GM23338 (cell line): ENCODE measurements around the gene ADAMTS10. TPM values are rescaled to one million over a fixed set of nuclear protein-coding genes. Genes with fewer than 3 reads are reported as not detected.

Experiments used
- ATAC-seq: fragments of 200-7000 bp; cut with Tn5 transposase; 3 replicates; pipeline ENCODE4 v1.9.1; 2020
- DNase-seq: peaks from one replicate; pipeline ENCODE4 v3.0.0-alpha.2; 2015; ENCODE audit warnings: low spot score
- H2AFZ ChIP-seq: fragments of 200-600 bp; sonication (generic); 2 replicates; pipeline ENCODE4 v1.8.0; 2016; ENCODE audit warnings: antibody characterized with exemption, mild to moderate bottlenecking, moderate library complexity
- H3F3A ChIP-seq: fragments of 200-600 bp; sonication (generic); replicated peaks from 2 replicates; pipeline ENCODE4 v1.8.0; 2017; ENCODE audit warnings: antibody characterized with exemption, mixed run types, low read depth
- H3K27ac ChIP-seq: fragments of 200-600 bp; sonication (generic); 2 replicates; pipeline ENCODE4 v1.6.1; 2016; ENCODE audit warnings: low read depth
- H3K27me3 ChIP-seq: fragments of 200-600 bp; sonication (generic); 2 replicates; pipeline ENCODE4 v1.8.0; 2016; ENCODE audit warnings: mild to moderate bottlenecking, mixed run types, moderate library complexity; ENCODE audit not compliant: insufficient read depth
- H3K36me3 ChIP-seq: fragments of 200-600 bp; sonication (generic); 2 replicates; pipeline ENCODE4 v1.8.0; 2016; ENCODE audit warnings: mild to moderate bottlenecking; ENCODE audit not compliant: insufficient read depth
- H3K4me1 ChIP-seq: fragments of 200-600 bp; sonication (generic); 2 replicates; pipeline ENCODE4 v1.8.0; 2016; ENCODE audit warnings: mild to moderate bottlenecking, moderate library complexity; ENCODE audit not compliant: insufficient read depth
- H3K4me2 ChIP-seq: fragments of 200-600 bp; sonication (generic); 2 replicates; pipeline ENCODE4 v1.7.1; 2017; ENCODE audit warnings: mixed run types
- H3K4me3 ChIP-seq: fragments of 200-600 bp; sonication (generic); 2 replicates; pipeline ENCODE4 v1.6.1; 2016; ENCODE audit warnings: mixed run types
- H3K79me2 ChIP-seq: fragments of 200-600 bp; sonication (generic); replicated peaks from 2 replicates; pipeline ENCODE4 v1.8.0; 2017; ENCODE audit warnings: mild to moderate bottlenecking; ENCODE audit not compliant: insufficient read depth
- H3K9me2 ChIP-seq: fragments of 200-600 bp; sonication (generic); 2 replicates; pipeline ENCODE4 v1.8.0; 2017; ENCODE audit not compliant: insufficient read depth
- H4K20me1 ChIP-seq: fragments of 200-600 bp; sonication (generic); replicated peaks from 2 replicates; pipeline ENCODE4 v1.8.0; 2017; ENCODE audit warnings: mild to moderate bottlenecking; ENCODE audit not compliant: insufficient read depth
- H3K27ac Mint-ChIP-seq: 2 replicates; pipeline ENCODE4 v1.8.0; 2020; ENCODE audit warnings: inconsistent platforms, mild to moderate bottlenecking, moderate library complexity, mixed read lengths
- H3K27me3 Mint-ChIP-seq: 3 replicates; pipeline ENCODE4 v1.8.0; 2022; ENCODE audit warnings: low read depth, mild to moderate bottlenecking, moderate library complexity, mixed read lengths, inconsistent platforms; ENCODE audit not compliant: insufficient read depth, poor library complexity
- H3K36me3 Mint-ChIP-seq: 3 replicates; pipeline ENCODE4 v1.8.0; 2021; ENCODE audit warnings: low read depth, mild to moderate bottlenecking, inconsistent platforms, moderate library complexity, mixed read lengths
- H3K4me1 Mint-ChIP-seq: 3 replicates; pipeline ENCODE4 v1.8.0; 2020; ENCODE audit warnings: mild to moderate bottlenecking, inconsistent platforms, mixed read lengths
- H3K4me3 Mint-ChIP-seq: 3 replicates; pipeline ENCODE4 v1.8.0; 2021; ENCODE audit warnings: moderate library complexity, mild to moderate bottlenecking, inconsistent platforms, mixed read lengths
- H3K9me3 Mint-ChIP-seq: 3 replicates; pipeline ENCODE4 v1.8.0; 2020; ENCODE audit warnings: moderate library complexity, mild to moderate bottlenecking, inconsistent platforms, mixed read lengths
- CREB1 ChIP-seq: fragments of 250-450 bp; sonication (Bioruptor Pico); IDR thresholded peaks from 2 replicates; pipeline ENCODE4 v1.5.0; 2020; ENCODE audit warnings: low read depth, mild to moderate bottlenecking, moderate library complexity
- EZH2 ChIP-seq: fragments of 200-600 bp; sonication (generic); IDR thresholded peaks from one replicate; pipeline ENCODE4 v1.8.0; 2017; ENCODE audit warnings: antibody characterized with exemption, mild to moderate bottlenecking, low read depth; ENCODE audit not compliant: unreplicated experiment
- EZH2phosphoT487 ChIP-seq: fragments of 200-600 bp; sonication (generic); IDR thresholded peaks from one replicate; pipeline ENCODE4 v1.8.1; 2018; ENCODE audit warnings: antibody characterized with exemption; ENCODE audit not compliant: unreplicated experiment
- JUNB ChIP-seq: IDR thresholded peaks from one replicate; pipeline ENCODE4 v1.6.1; 2016; ENCODE audit warnings: antibody characterized with exemption; ENCODE audit not compliant: unreplicated experiment
- NANOG ChIP-seq: IDR thresholded peaks from 2 replicates; pipeline ENCODE4 v1.6.1; 2016; ENCODE audit warnings: antibody characterized with exemption, borderline replicate concordance
- POLR2AphosphoS5 ChIP-seq: IDR thresholded peaks from 2 replicates; pipeline ENCODE4 v1.6.1; 2016; ENCODE audit warnings: antibody characterized with exemption, low read depth
- STAT1 ChIP-seq: IDR thresholded peaks from one replicate; pipeline ENCODE4 v1.6.1; 2016; ENCODE audit warnings: antibody characterized with exemption; ENCODE audit not compliant: unreplicated experiment
- ZNF331 ChIP-seq: fragments of 250-450 bp; sonication (Bioruptor Pico); IDR thresholded peaks from 2 replicates; pipeline ENCODE4 v1.5.0; 2020; ENCODE audit warnings: low read depth, mild to moderate bottlenecking, moderate library complexity
- polyA plus RNA-seq: library from polyadenylated mRNA; unstranded; fragments of >200 nt; fragmentation: Nextera tagmentation; extraction: Ambion mirVana; gene quantifications from 2 replicates; pipeline ENCODE4 v1.2.1, GENCODE V29; 2016
- total RNA-seq: library from RNA; depleted of rRNA; stranded (reverse); fragments of >200 nt; shearing (Covaris generic); gene quantifications from 2 replicates; pipeline ENCODE4 v1.2.3, GENCODE V29; 2014
- TF ChIP-seq, protein P1 (sequence below): fragments of 250-450 bp; sonication (Bioruptor Pico); IDR thresholded peaks from 2 replicates; pipeline ENCODE4 v1.5.0; 2020; ENCODE audit warnings: mild to moderate bottlenecking, moderate library complexity
- TF ChIP-seq, protein P2 (sequence below): IDR thresholded peaks from 2 replicates; pipeline ENCODE4 v1.6.1; 2016; ENCODE audit warnings: antibody characterized with exemption

The ADAMTS10 gene
- total and polyA plus RNA-seq, 2 experiments from 2014 or later: 5.0 to 25.9 TPM

DNA sequence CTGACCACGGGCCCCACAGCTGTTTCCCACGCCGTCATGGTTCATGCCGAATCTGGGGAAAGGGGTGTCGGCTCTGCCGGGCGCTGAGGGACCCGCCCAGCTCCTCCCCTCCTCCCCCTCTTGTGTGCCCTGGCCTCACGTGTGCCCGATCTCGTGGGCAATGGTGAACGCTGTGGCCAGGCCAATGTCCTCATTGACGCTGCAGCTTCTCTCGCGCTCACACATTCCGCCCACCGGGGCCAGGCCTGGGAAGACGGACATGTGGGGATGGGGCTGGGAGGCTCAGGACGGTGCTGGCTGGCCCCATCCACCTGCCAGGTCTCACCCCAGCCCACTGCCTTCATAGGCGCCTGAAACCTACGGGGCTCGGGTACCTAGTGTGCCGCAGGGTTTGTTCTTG, 14.3 kb downstream of the ADAMTS10 start:
- TF ChIP-seq EZH2phosphoT487: no peak
- no peak for TF ChIP-seq CREB1 (CRISPR knock-in tag)
- TF ChIP-seq EZH2: no peak
- Histone ChIP-seq H3K27me3 (peaks cover under 1% of the 10 kb centered on the region), H2AFZ (no peak overlapping the region), H3K4me2 (no peak overlapping the region), H4K20me1 (no peaks in the 10 kb centered on the region), H3K9me2 (no peaks in the 10 kb centered on the region), H3F3A (peaks cover 12% of the 10 kb centered on the region; the same call in 1 of the 2 replicates), H3K4me3 (no peak overlapping the region), H3K27ac (no peak overlapping the region), H3K36me3 (no peaks in the 10 kb centered on the region; the same call in 1 of the 2 replicates), H3K4me1 (peaks cover 12% of the 10 kb centered on the region), H3K79me2 (no peaks in the 10 kb centered on the region)
- no peak for DNase-seq
- Mint-ChIP-seq H3K27ac (no peak overlapping the region), H3K27me3 (peaks cover 20% of the 10 kb centered on the region), H3K4me3 (no peak overlapping the region), H3K36me3 (peaks cover 73% of the 10 kb centered on the region), H3K9me3 (peaks cover 16% of the 10 kb centered on the region), H3K4me1 (peaks cover 6% of the 10 kb centered on the region)
- ATAC-seq: no peak

DNA sequence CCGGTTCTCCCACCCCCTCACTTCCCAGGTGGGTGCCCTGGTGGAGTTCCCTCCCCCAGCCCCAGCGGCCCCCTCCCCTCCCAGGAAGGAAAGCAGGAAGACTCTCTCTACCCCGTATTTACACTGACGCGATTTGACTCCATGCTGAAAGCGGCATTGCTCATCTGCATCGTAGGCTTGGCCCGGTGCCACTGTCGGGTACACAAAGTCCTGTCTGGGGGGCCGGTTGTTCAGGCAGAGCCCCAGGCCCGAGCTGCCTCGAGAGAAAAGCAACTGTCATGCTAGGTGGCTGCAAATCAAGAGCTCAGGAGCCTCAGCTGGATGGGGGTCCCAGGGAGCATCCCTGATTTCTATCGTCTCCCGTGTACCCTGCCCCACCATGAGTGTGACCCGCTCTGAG, 14.9 kb downstream of the ADAMTS10 start:
- peaks cover 12% of the 10 kb centered on the region; the same call in 1 of the 2 replicates for H3F3A ChIP-seq
- H3K4me1 ChIP-seq: peaks cover 16% of the 10 kb centered on the region
- H3K27me3 ChIP-seq: peaks cover 6% of the 10 kb centered on the region
- H3K9me2 ChIP-seq: no peaks in the 10 kb centered on the region
- H4K20me1 ChIP-seq: no peaks in the 10 kb centered on the region
- H3K27ac ChIP-seq: no peak overlapping the region
- no peaks in the 10 kb centered on the region; the same call in 1 of the 2 replicates for H3K36me3 ChIP-seq
- H3K4me2 ChIP-seq: no peak overlapping the region
- H2AFZ ChIP-seq: no peak overlapping the region
- H3K4me3 ChIP-seq: no peak overlapping the region
- no peak overlapping the region for H3K27ac Mint-ChIP-seq
- peaks cover 24% of the 10 kb centered on the region for H3K27me3 Mint-ChIP-seq
- H3K36me3 Mint-ChIP-seq: peaks cover 68% of the 10 kb centered on the region
- H3K9me3 Mint-ChIP-seq: peaks cover 16% of the 10 kb centered on the region
- H3K4me1 Mint-ChIP-seq: peaks cover 11% of the 10 kb centered on the region
- no peaks in the 10 kb centered on the region for H3K79me2 ChIP-seq
- DNase-seq (no peak), ATAC-seq (no peak)
- no peak overlapping the region for H3K4me3 Mint-ChIP-seq
- TF ChIP-seq EZH2phosphoT487 (no peak), NANOG (no peak), ZNF331 (CRISPR knock-in tag) (no peak), JUNB (no peak), STAT1 (no peak), POLR2AphosphoS5 (no peak)
- TF ChIP-seq, protein P1, sequence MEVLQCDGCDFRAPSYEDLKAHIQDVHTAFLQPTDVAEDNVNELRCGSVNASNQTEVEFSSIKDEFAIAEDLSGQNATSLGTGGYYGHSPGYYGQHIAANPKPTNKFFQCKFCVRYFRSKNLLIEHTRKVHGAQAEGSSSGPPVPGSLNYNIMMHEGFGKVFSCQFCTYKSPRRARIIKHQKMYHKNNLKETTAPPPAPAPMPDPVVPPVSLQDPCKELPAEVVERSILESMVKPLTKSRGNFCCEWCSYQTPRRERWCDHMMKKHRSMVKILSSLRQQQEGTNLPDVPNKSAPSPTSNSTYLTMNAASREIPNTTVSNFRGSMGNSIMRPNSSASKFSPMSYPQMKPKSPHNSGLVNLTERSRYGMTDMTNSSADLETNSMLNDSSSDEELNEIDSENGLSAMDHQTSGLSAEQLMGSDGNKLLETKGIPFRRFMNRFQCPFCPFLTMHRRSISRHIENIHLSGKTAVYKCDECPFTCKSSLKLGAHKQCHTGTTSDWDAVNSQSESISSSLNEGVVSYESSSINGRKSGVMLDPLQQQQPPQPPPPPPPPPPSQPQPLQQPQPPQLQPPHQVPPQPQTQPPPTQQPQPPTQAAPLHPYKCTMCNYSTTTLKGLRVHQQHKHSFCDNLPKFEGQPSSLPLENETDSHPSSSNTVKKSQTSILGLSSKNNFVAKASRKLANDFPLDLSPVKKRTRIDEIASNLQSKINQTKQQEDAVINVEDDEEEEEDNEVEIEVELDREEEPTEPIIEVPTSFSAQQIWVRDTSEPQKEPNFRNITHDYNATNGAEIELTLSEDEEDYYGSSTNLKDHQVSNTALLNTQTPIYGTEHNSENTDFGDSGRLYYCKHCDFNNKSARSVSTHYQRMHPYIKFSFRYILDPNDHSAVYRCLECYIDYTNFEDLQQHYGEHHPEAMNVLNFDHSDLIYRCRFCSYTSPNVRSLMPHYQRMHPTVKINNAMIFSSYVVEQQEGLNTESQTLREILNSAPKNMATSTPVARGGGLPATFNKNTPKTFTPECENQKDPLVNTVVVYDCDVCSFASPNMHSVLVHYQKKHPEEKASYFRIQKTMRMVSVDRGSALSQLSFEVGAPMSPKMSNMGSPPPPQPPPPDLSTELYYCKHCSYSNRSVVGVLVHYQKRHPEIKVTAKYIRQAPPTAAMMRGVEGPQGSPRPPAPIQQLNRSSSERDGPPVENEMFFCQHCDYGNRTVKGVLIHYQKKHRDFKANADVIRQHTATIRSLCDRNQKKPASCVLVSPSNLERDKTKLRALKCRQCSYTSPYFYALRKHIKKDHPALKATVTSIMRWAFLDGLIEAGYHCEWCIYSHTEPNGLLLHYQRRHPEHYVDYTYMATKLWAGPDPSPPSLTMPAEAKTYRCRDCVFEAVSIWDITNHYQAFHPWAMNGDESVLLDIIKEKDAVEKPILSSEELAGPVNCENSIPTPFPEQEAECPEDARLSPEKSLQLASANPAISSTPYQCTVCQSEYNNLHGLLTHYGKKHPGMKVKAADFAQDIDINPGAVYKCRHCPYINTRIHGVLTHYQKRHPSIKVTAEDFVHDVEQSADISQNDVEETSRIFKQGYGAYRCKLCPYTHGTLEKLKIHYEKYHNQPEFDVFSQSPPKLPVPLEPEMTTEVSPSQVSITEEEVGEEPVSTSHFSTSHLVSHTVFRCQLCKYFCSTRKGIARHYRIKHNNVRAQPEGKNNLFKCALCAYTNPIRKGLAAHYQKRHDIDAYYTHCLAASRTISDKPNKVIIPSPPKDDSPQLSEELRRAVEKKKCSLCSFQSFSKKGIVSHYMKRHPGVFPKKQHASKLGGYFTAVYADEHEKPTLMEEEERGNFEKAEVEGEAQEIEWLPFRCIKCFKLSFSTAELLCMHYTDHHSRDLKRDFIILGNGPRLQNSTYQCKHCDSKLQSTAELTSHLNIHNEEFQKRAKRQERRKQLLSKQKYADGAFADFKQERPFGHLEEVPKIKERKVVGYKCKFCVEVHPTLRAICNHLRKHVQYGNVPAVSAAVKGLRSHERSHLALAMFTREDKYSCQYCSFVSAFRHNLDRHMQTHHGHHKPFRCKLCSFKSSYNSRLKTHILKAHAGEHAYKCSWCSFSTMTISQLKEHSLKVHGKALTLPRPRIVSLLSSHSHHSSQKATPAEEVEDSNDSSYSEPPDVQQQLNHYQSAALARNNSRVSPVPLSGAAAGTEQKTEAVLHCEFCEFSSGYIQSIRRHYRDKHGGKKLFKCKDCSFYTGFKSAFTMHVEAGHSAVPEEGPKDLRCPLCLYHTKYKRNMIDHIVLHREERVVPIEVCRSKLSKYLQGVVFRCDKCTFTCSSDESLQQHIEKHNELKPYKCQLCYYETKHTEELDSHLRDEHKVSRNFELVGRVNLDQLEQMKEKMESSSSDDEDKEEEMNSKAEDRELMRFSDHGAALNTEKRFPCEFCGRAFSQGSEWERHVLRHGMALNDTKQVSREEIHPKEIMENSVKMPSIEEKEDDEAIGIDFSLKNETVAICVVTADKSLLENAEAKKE (CRISPR knock-in tag): no peak
- TF ChIP-seq, protein P2, sequence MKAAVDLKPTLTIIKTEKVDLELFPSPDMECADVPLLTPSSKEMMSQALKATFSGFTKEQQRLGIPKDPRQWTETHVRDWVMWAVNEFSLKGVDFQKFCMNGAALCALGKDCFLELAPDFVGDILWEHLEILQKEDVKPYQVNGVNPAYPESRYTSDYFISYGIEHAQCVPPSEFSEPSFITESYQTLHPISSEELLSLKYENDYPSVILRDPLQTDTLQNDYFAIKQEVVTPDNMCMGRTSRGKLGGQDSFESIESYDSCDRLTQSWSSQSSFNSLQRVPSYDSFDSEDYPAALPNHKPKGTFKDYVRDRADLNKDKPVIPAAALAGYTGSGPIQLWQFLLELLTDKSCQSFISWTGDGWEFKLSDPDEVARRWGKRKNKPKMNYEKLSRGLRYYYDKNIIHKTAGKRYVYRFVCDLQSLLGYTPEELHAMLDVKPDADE: no peak
